ENCODE measurements around the gene CD226. TPM values are rescaled to one million over a fixed set of nuclear protein-coding genes. Genes with fewer than 3 reads are reported as not detected.

The CD226 gene
- total and polyA plus RNA-seq, 12 donors, result 0.13 to 3.9 (median 1.7) TPM; not detected in 1

DNA sequence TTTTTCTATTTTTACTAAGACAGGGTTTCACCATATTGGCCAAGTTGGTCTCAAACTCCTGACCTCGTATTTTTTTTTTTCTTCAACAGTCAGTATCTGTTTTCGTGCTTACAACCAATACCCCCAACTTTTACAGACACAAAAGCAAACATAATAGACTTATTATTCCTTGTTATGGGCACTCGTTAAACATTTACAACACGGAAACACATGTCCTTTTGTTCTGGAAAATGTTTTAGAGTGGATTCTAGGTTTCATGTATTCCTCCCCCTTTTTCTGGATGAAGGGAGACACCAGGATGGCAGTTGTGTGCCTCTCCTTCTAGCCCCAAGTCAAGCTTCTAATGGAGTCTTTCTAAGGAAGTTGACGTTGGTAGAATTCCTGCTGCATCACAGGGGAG lies 88.8 kb downstream of the CD226 start:
- intact Hi-C loops (cut with DNase I), result no loop called here
- Histone ChIP-seq H3K4me1 (replicated peaks in 1 of 2) (no peaks in the 10 kb centered on the region), H3K4me3 (no peak overlapping the region), H3K27me3 (no peaks in the 10 kb centered on the region), H3K36me3 (replicated peaks in 1 of 2) (no peaks in the 10 kb centered on the region), H3K27ac (no peak overlapping the region), H3K9me3 (replicated peaks in 1 of 3) (no peaks in the 10 kb centered on the region)
- WGBS, 4 donors, result 76 to 88% (median 84%) methylated on average over 5 of the region's 5 CpGs
- TF ChIP-seq, protein P1, sequence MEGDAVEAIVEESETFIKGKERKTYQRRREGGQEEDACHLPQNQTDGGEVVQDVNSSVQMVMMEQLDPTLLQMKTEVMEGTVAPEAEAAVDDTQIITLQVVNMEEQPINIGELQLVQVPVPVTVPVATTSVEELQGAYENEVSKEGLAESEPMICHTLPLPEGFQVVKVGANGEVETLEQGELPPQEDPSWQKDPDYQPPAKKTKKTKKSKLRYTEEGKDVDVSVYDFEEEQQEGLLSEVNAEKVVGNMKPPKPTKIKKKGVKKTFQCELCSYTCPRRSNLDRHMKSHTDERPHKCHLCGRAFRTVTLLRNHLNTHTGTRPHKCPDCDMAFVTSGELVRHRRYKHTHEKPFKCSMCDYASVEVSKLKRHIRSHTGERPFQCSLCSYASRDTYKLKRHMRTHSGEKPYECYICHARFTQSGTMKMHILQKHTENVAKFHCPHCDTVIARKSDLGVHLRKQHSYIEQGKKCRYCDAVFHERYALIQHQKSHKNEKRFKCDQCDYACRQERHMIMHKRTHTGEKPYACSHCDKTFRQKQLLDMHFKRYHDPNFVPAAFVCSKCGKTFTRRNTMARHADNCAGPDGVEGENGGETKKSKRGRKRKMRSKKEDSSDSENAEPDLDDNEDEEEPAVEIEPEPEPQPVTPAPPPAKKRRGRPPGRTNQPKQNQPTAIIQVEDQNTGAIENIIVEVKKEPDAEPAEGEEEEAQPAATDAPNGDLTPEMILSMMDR (IDR thresholded peaks at IDR 0.05), result no peak
- no peak for DNase-seq

GRCh38 chr18:69854455-69854854 lies 93.2 kb downstream of the CD226 start:
- 73 to 90% (median 85%) methylated on average over 1 of the region's 1 CpG for WGBS, 4 donors
- no peak for DNase-seq
- TF ChIP-seq, protein P1 (IDR thresholded peaks at IDR 0.05), result no peak
- TF ChIP-seq POLR2A (IDR thresholded peaks at IDR 0.05), result no peak
- no peaks in the 10 kb centered on the region for H3K36me3 ChIP-seq (replicated peaks in 1 of 2)
- intact Hi-C loops (cut with DNase I), result no loop called here
- H3K9me3 ChIP-seq (replicated peaks in 1 of 3), result no peaks in the 10 kb centered on the region
- H3K27ac ChIP-seq, result no peak overlapping the region
- no peak overlapping the region for H3K4me3 ChIP-seq
- H3K27me3 ChIP-seq, result no peaks in the 10 kb centered on the region
- H3K4me1 ChIP-seq (replicated peaks in 1 of 2), result no peaks in the 10 kb centered on the region

- H3K4me1 ChIP-seq (replicated peaks in 1 of 2), result no peaks in the 10 kb centered on the region
- TF ChIP-seq, protein P1 (IDR thresholded peaks at IDR 0.05), result no peak
- no peak for TF ChIP-seq POLR2A (IDR thresholded peaks at IDR 0.05)
Measured at GRCh38 chr18:69853051-69853450, 94.6 kb downstream of the CD226 start.

DNA sequence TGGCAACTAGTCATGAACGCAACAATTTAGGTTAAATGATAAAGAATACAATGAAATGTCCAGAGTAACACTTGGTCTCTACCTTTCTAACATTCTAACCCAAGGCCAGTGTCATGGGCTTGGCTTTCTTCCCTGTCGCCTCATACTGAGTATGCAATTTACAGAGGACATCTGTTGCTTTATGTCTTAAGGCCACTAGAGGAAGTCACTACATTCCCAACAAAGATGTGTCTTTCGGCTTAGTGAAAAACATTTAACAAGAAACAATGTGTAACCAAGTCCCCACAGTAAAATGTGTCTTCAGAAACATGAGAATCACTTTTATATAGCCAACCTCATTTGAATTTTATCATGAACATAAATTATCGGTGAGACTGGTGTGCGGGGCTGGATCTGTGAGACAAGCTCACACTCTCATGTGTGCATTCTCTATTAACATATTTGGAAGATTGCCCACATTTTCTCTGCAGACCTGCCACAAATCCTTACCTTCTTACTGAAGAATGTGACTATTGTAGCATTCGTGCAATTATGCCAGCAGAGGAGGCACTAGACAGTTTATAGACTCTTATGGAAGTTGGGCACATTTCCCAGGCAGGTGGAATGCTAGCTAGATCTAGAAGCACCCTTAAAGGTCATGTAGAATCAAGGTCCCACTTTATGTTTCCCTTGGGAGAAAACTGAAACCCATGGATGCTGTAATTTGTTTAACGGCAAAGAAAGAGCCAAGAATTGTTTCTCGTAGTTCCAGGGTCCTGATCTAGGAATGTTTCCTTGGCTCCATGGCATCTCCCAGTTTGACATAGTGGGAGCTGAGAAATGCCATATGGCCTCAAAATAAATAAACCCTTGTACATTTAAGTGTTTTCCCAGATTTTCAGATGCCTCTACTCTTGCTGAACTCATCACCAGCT lies 101.8 kb downstream of the CD226 start:
- Histone ChIP-seq H3K9me3 (replicated peaks in 1 of 3) (no peaks in the 10 kb centered on the region), H3K36me3 (replicated peaks in 1 of 2) (no peaks in the 10 kb centered on the region), H3K27me3 (no peaks in the 10 kb centered on the region), H3K4me1 (replicated peaks in 1 of 2) (no peaks in the 10 kb centered on the region), H3K27ac (no peak overlapping the region), H3K4me3 (no peak overlapping the region)
- intact Hi-C loops (cut with DNase I), result no loop called here
- DNase-seq, result no peak
- TF ChIP-seq, protein P1 (IDR thresholded peaks at IDR 0.05), result no peak
- TF ChIP-seq POLR2A (IDR thresholded peaks at IDR 0.05), result no peak
- WGBS, 4 donors, result 75 to 83% (median 79%) methylated on average over 8 of the region's 8 CpGs

More at GRCh38 chr18:69853051-69853450, 94.6 kb downstream of the CD226 start:
- Histone ChIP-seq H3K9me3 (replicated peaks in 1 of 3) (no peaks in the 10 kb centered on the region), H3K27ac (no peak overlapping the region), H3K27me3 (no peaks in the 10 kb centered on the region), H3K36me3 (replicated peaks in 1 of 2) (no peaks in the 10 kb centered on the region), H3K4me3 (no peak overlapping the region)
- 57 to 71% (median 64%) methylated on average over 4 of the region's 4 CpGs for WGBS, 4 donors
- intact Hi-C loops (cut with DNase I), result no loop called here
- DNase-seq, result no peak
